H1 (cell line): ENCODE results near the gene ROR1.

Experiments used
- CTBP2 ChIP-seq: IDR thresholded peaks from 2 replicates; pipeline ENCODE4 v1.7.0; 2011; ENCODE audit warnings: borderline replicate concordance, mild to moderate bottlenecking, moderate library complexity, mixed read lengths, low read length; ENCODE audit not compliant: insufficient read depth, insufficient read length
- EZH2 ChIP-seq: fragments of 200-600 bp; sonication (generic); IDR thresholded peaks from 2 replicates; pipeline ENCODE4 v1.7.1; 2012; ENCODE audit warnings: low read depth, mild to moderate bottlenecking, moderate library complexity, low read length, inconsistent platforms; ENCODE audit not compliant: severe bottlenecking
- JUN ChIP-seq: IDR thresholded peaks from 2 replicates; pipeline ENCODE4 v1.6.1; 2011; ENCODE audit warnings: low read depth, mild to moderate bottlenecking, improper control_type of control experiment, low read length
- POLR2AphosphoS5 ChIP-seq: IDR thresholded peaks from 2 replicates; pipeline ENCODE4 v1.6.1; 2011; ENCODE audit warnings: low read depth, low read length
- SAP30 ChIP-seq: fragments of 300-600 bp; sonication (generic); IDR thresholded peaks from 2 replicates; pipeline ENCODE4 v1.7.1; 2012; ENCODE audit warnings: low read length, moderate library complexity, mild to moderate bottlenecking, inconsistent platforms; ENCODE audit not compliant: insufficient read depth, insufficient replicate concordance
- SRF ChIP-seq: IDR thresholded peaks from 2 replicates; pipeline ENCODE4 v1.6.1; 2011; ENCODE audit warnings: mild to moderate bottlenecking, low read depth, low read length, moderate library complexity
- TCF12 ChIP-seq: IDR thresholded peaks from 2 replicates; pipeline ENCODE4 v1.6.1; 2011; ENCODE audit warnings: low read depth, mild to moderate bottlenecking, low read length
- YY1 ChIP-seq: IDR thresholded peaks from 2 replicates; pipeline ENCODE4 v1.6.1; 2011; ENCODE audit warnings: low read depth, mild to moderate bottlenecking, low read length
- TF ChIP-seq, protein P1 (sequence below), 3 experiments: IDR thresholded peaks; 1 replicate in 2 of 3; 2 replicates in 1 of 3; pipeline versions ENCODE4 v1.5.1 to v1.6.1; 2011; ENCODE audit warnings: low read length in 3 of 3, mild to moderate bottlenecking in 3 of 3, inconsistent platforms in 2 of 3, low read depth in 1 of 3, moderate library complexity in 1 of 3; ENCODE audit not compliant: insufficient read depth in 1 of 3; ENCODE audit errors: control extremely low read depth in 1 of 3

DNA sequence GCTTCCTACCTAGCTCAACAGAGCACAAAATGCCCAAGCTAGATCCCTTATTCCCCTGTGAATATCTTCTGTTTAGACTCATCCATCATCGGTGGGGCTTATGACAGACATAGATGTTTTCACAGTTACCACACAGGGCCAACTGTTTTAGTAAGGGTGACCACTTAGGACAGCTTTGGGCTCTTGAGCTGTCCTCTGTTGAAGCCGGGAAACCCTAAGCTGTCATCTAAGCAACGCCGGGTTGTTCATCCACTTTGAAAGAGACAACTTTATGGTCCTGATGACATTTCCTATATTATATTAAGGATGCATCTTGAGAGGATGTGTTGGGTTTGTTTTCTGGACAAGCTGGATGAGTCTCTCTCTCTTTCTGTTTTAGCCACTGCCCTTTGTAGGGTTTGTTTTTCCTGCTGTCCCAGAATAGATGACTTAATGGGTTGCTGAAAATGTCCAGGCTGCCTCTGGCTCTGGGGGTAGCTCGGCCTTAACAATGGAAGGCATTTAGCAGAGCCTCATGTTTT is 319.1 kb downstream of the ROR1 start:
- TF ChIP-seq SRF: no peak
- TF ChIP-seq, protein P1, sequence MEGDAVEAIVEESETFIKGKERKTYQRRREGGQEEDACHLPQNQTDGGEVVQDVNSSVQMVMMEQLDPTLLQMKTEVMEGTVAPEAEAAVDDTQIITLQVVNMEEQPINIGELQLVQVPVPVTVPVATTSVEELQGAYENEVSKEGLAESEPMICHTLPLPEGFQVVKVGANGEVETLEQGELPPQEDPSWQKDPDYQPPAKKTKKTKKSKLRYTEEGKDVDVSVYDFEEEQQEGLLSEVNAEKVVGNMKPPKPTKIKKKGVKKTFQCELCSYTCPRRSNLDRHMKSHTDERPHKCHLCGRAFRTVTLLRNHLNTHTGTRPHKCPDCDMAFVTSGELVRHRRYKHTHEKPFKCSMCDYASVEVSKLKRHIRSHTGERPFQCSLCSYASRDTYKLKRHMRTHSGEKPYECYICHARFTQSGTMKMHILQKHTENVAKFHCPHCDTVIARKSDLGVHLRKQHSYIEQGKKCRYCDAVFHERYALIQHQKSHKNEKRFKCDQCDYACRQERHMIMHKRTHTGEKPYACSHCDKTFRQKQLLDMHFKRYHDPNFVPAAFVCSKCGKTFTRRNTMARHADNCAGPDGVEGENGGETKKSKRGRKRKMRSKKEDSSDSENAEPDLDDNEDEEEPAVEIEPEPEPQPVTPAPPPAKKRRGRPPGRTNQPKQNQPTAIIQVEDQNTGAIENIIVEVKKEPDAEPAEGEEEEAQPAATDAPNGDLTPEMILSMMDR (IDR thresholded peaks at IDR 0.05; ENCODE audit: control extremely low read depth in 1 of 3, insufficient read depth in 1 of 3, low read depth in 1 of 3, low read length in 3 of 3): no peak
- no peak for TF ChIP-seq EZH2
- TF ChIP-seq YY1: no peak
- no peak for TF ChIP-seq POLR2AphosphoS5
- TF ChIP-seq SAP30: no peak
- TF ChIP-seq JUN: no peak
- TF ChIP-seq CTBP2: no peak
- no peak for TF ChIP-seq TCF12
